Hepatocyte (in vitro differentiated cells): ENCODE results near the gene ITGAD. TPM values are rescaled to one million over a fixed set of nuclear protein-coding genes. Genes with fewer than 3 reads are reported as not detected.
A peak's percentile ranks its signal among the peaks of the same experiment; 100 is the strongest.

Experiments
- DNase-seq: peaks from one replicate; pipeline ENCODE4 v3.0.0-alpha.2; 2016; ENCODE audit warnings: low spot score
- H2AFZ ChIP-seq: fragments of 200-600 bp; sonication (generic); 2 replicates; pipeline ENCODE4 v1.6.0; 2016; ENCODE audit warnings: antibody characterized with exemption, mild to moderate bottlenecking
- H3K27ac ChIP-seq: fragments of 200-600 bp; sonication (generic); 2 replicates; pipeline ENCODE4 v1.5.1; 2016; ENCODE audit warnings: mild to moderate bottlenecking
- H3K27me3 ChIP-seq: fragments of 200-600 bp; sonication (generic); 2 replicates; pipeline ENCODE4 v1.6.1; 2016
- H3K36me3 ChIP-seq: fragments of 200-600 bp; sonication (generic); replicated peaks from 2 replicates; pipeline ENCODE4 v1.5.1; 2016; ENCODE audit warnings: low read depth; ENCODE audit not compliant: insufficient read depth
- H3K4me1 ChIP-seq: fragments of 200-600 bp; sonication (generic); 2 replicates; pipeline ENCODE4 v1.5.1; 2016; ENCODE audit warnings: mild to moderate bottlenecking, moderate library complexity; ENCODE audit not compliant: insufficient read depth
- H3K4me2 ChIP-seq: fragments of 200-600 bp; sonication (generic); 2 replicates; pipeline ENCODE4 v1.6.0; 2016
- H3K4me3 ChIP-seq: fragments of 200-600 bp; sonication (generic); 2 replicates; pipeline ENCODE4 v1.5.1; 2016; ENCODE audit warnings: mild to moderate bottlenecking
- H3K79me2 ChIP-seq: fragments of 200-600 bp; sonication (generic); 2 replicates; pipeline ENCODE4 v1.6.0; 2017; ENCODE audit warnings: mild to moderate bottlenecking
- H3K9me2 ChIP-seq: fragments of 200-600 bp; sonication (generic); replicated peaks from 2 replicates; pipeline ENCODE4 v1.6.0; 2017; ENCODE audit warnings: mild to moderate bottlenecking; ENCODE audit not compliant: insufficient read depth
- H3K9me3 ChIP-seq: fragments of 200-600 bp; sonication (generic); 2 replicates; pipeline ENCODE4 v1.5.1; 2016; ENCODE audit warnings: low read depth, mild to moderate bottlenecking
- H4K20me1 ChIP-seq: fragments of 200-600 bp; sonication (generic); 2 replicates; pipeline ENCODE4 v1.6.0; 2016; ENCODE audit warnings: mild to moderate bottlenecking; ENCODE audit not compliant: insufficient read depth, poor library complexity, severe bottlenecking
- CTCF ChIP-seq: fragments of 200-600 bp; sonication (generic); IDR thresholded peaks from 2 replicates; pipeline ENCODE4 v1.5.1; 2016; ENCODE audit warnings: antibody characterized with exemption, mild to moderate bottlenecking; ENCODE audit not compliant: poor library complexity
- EZH2 ChIP-seq: fragments of 200-600 bp; sonication (generic); IDR thresholded peaks from 2 replicates; pipeline ENCODE4 v1.6.1; 2016; ENCODE audit warnings: antibody characterized with exemption, mild to moderate bottlenecking, borderline replicate concordance
- EZH2phosphoT487 ChIP-seq: fragments of 200-600 bp; sonication (generic); IDR thresholded peaks from one replicate; pipeline ENCODE4 v1.6.1; 2018; ENCODE audit warnings: antibody characterized with exemption, mild to moderate bottlenecking, low read depth, moderate library complexity; ENCODE audit not compliant: unreplicated experiment, severe bottlenecking
- WGBS: methylation state at CpG from one replicate; pipeline ENCODE4 v1.1.6; 2016; ENCODE audit warnings: low lambda C conversion rate; ENCODE audit errors: missing lambda C conversion rate; 5-methylcytosine and 5-hydroxymethylcytosine counted together
- polyA plus RNA-seq: library from polyadenylated mRNA; unstranded; fragments of >200 nt; fragmentation: Nextera tagmentation; extraction: Ambion mirVana; gene quantifications from 2 replicates; pipeline ENCODE4 v1.2.1, GENCODE V29; 2016
- total RNA-seq: library from RNA; depleted of rRNA; stranded (reverse); fragments of >200 nt; gene quantifications from 2 replicates; pipeline ENCODE4 v1.2.3, GENCODE V29; 2014

Gene ITGAD
- total and polyA plus RNA-seq, 2 experiments from 2014 or later: not detected

- no peaks in the 10 kb centered on the region for H3K36me3 ChIP-seq
- peak overlapping the region; percentile 83 for H3K4me3 ChIP-seq
- peaks cover 19% of the 10 kb centered on the region for H3K4me1 ChIP-seq
- WGBS: 44% methylated on average over 20 of the region's 20 CpGs
- H3K79me2 ChIP-seq: no peaks in the 10 kb centered on the region
- TF ChIP-seq EZH2 (no peak), CTCF (peak; percentile 59)
- peak overlapping the region; percentile 97 for H3K4me2 ChIP-seq
- H3K9me3 ChIP-seq: no peaks in the 10 kb centered on the region
- H3K27me3 ChIP-seq: no peaks in the 10 kb centered on the region
- H4K20me1 ChIP-seq: no peaks in the 10 kb centered on the region
- no peaks in the 10 kb centered on the region for H3K9me2 ChIP-seq
- DNase-seq: peak; percentile 85
- peak overlapping the region; percentile 95 for H3K27ac ChIP-seq
- H2AFZ ChIP-seq: peak overlapping the region; percentile 92
Measured at GRCh38 chr16:31472709-31473203, 79.6 kb downstream of the ITGAD start.

- Histone ChIP-seq H4K20me1 (no peaks in the 10 kb centered on the region), H3K27me3 (no peaks in the 10 kb centered on the region), H2AFZ (no peak overlapping the region), H3K79me2 (no peaks in the 10 kb centered on the region), H3K27ac (no peak overlapping the region), H3K4me1 (peaks cover 19% of the 10 kb centered on the region), H3K9me2 (no peaks in the 10 kb centered on the region), H3K36me3 (no peaks in the 10 kb centered on the region), H3K4me2 (no peak overlapping the region), H3K4me3 (no peak overlapping the region), H3K9me3 (no peaks in the 10 kb centered on the region)
- WGBS: 94% methylated on average over 17 of the region's 17 CpGs
- TF ChIP-seq EZH2phosphoT487 (no peak), CTCF (no peak), EZH2 (no peak)
- no peak for DNase-seq
Measured at GRCh38 chr16:31473264-31473984, 80.3 kb downstream of the ITGAD start.

GRCh38 chr16:31474173-31474714 lies 81.1 kb downstream of the ITGAD start:
- Histone ChIP-seq H3K36me3 (no peaks in the 10 kb centered on the region), H3K9me2 (no peaks in the 10 kb centered on the region), H3K4me3 (no peak overlapping the region), H3K27ac (no peak overlapping the region), H3K27me3 (no peaks in the 10 kb centered on the region), H3K4me2 (no peak overlapping the region), H3K9me3 (no peaks in the 10 kb centered on the region), H2AFZ (no peak overlapping the region), H4K20me1 (no peaks in the 10 kb centered on the region), H3K79me2 (no peaks in the 10 kb centered on the region), H3K4me1 (peaks cover 19% of the 10 kb centered on the region)
- 89% methylated on average over 12 of the region's 12 CpGs for WGBS
- TF ChIP-seq EZH2phosphoT487 (no peak), EZH2 (no peak), CTCF (no peak)
- DNase-seq: no peak
